GM19193 (cell line): ENCODE data around the gene DGCR2.

ENCODE experiments used
- POLR2A ChIP-seq: IDR thresholded peaks from 4 replicates; pipeline ENCODE4 v1.6.1; 2011; ENCODE audit not compliant: insufficient read depth, insufficient read length; ENCODE audit errors: extremely low read depth

The DGCR2 gene

GRCh38 chr22:19057539-19057938 is 64.7 kb downstream of the DGCR2 start:
- no peak for TF ChIP-seq POLR2A

DNA sequence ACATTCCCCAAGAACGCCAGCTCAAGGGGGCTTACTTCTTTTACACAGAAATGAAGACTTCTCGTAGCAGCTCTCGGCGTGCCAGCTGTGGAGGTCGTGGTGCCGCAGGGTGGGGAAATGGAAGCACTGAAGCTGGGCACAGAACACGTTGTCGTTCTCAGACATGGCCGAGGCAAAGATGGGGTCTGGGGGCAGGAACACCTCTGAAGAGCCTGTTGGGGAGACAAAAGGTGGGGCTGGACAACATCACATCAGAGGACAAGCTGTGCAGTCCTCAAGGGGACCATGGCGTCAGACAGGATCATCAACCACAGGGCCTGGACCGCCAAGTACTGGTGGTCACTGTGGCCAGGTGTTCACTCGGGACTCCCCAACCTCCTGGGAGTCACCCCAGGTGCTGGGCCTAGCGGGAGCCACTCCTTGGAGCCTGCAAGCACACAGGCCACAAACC is 65.2 kb downstream of the DGCR2 start:
- no peak for TF ChIP-seq POLR2A

DNA sequence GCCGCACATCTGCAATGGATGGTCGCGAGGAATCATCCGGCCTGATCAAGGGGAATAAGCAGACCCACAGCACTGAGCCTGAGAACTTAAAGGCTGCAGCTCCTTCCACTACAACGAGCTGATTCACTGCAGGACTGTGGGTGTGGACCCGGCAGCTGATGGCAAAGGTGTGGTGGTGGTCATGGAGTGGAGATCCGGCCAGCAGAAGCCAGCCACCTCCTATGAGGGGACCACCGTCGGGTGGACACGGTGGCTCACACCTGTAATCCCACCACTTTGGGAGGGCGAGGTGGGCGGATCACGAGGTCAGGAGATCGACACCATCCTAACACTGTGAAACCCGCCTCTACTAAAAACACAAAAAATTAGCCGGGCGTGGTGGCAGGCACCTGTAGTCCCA is 66.4 kb downstream of the DGCR2 start:
- no peak for TF ChIP-seq POLR2A

GRCh38 chr22:19052941-19053541 is 69.2 kb downstream of the DGCR2 start:
- TF ChIP-seq POLR2A: no peak

DNA sequence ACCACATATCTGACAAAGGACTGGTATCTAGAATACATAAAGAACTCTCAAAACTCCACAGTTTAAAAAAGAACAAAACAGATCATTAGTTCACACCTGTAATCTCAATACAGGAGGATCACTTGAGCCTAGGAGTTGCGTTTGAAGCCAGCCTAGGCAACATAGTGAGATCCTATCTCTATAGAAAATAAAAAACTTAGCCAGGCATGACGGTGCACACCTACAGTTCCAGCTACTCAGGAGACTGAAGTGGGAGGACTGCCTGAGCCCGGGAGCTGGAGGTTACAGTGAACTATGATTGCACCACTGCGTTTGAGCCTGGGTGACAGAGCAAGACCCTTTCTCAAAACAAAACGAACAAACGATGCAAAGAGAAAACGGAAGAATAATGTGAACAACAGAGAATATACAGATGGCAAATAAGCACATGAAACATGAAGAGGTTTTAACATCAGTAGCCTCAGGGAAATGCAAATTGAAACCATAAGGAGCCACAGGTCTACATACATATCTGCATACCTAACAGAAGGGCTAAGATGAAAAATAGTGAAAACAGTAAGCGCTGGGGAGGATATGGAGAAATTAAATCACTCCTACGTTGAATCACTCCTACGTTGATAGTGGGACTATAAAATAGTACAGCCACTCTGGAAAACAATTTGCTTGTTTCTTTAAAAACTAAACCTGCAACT is 70.7 kb downstream of the DGCR2 start:
- TF ChIP-seq POLR2A: no peak

- no peak for TF ChIP-seq POLR2A
These were observed 72.1 kb downstream of the DGCR2 start for GRCh38 chr22:19050117-19050516.

GRCh38 chr22:19048531-19048930 is 73.7 kb downstream of the DGCR2 start:
- no peak for TF ChIP-seq POLR2A

- TF ChIP-seq POLR2A: no peak
These were observed 74.2 kb downstream of the DGCR2 start for GRCh38 chr22:19047993-19048392.

GRCh38 chr22:19046719-19047609 is 75.2 kb downstream of the DGCR2 start:
- no peak for TF ChIP-seq POLR2A

DNA sequence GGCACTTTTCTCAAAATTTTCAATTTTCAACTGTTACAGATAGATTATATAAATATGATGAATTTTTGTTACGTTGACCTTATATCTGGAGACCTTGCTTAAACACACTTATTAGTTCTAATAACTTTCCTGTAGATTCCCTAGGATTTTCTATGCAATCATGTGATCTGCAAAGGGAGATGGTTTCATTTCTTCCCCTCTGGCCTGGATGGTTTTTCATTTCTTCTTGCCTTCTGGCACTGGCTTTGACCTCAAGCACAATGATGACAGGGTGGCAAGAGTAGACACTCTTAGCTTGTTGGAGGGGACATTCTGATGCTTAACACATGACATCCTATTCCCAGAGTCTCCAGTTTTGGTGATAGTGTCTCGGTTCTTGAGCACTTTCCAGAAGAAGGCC is 75.9 kb downstream of the DGCR2 start:
- TF ChIP-seq POLR2A: no peak

DNA sequence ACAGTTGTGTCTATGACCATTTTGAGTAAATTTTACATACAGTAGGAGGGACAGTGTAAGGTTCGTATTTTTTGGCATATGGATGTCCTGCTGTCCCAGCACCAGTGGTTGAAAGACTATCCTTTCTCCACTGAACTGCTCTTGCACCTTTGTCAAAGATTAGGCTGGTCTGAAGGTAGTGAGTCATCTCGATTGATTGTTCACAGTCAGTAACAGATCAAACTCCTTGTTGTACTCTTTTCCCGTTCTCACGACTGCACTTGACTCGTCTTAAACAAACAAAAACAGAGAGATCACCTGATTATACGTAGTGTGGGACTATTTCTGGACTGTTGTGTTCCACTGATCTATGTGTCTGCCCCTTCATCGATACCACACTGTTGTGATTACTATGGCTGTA is 77.1 kb downstream of the DGCR2 start:
- no peak for TF ChIP-seq POLR2A

DNA sequence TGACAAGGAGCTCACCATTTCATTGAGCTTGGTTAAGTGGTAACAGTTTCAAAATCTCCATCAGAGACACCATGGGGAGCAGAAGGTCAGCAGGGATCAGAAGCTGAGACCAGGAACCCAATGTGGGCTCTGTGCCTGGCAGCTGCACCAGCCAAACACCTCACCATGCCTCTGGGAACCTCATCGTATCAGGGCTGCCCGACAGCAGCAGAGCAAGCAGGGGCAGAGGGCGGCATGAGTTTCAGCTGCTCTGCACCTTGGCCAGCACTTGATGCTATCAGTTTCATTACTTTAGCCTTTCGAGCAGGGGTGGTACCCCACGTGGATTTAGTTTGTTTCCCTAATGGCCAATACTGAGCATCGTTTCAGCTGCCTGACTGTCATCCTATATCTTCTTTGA is 77.8 kb downstream of the DGCR2 start:
- TF ChIP-seq POLR2A: no peak

DNA sequence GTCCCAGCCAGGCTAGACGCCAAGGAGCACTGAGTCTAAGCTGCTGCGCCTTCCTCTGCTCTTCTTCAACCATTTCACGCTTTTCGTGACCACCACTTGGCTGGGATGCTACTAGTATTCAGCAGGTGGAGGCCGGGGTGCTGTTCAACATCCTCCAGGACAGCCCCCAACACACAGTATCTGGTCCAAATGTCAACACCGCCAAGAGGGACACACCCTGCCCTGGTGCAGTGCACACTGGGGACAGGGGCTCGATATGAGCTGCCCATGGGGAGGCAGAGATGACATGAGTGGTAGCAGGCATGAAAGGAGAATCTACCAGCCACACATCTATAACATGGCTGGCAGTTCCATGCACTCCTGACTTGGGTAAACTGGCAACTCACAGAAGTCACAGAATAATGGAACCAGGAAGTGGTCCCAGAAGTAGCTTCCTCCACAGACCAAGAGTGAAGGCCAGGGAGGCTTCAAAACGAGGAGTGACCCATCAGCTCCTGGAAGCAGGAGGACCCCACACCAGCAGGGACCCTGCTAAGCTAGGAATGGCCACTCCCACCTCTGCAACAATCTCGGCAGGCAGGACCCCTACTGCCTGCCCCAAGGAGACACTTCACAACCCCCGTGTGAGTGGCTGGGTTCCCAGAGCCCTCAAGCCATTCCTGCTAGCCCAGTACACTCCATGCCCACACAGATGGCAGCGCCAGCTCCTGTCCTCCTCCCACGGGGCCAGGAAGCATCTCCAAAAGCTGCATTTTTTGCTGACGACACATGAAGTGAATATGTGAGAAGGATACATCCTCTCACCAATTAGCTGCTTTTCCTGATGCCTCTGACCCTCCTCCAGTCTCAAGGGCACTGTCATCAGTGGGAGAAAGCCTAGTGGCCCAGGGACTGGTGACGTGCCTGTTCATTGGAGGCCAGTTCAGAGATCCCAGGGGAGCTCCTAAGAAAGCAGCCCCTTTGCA is 78.8 kb downstream of the DGCR2 start:
- TF ChIP-seq POLR2A: no peak

- no peak for TF ChIP-seq POLR2A
These were observed 79.7 kb downstream of the DGCR2 start for GRCh38 chr22:19042285-19043120.

- TF ChIP-seq POLR2A: no peak
These were observed 80.5 kb downstream of the DGCR2 start for GRCh38 chr22:19041704-19042074.
